Measurements from ENCODE around the gene STIP1.

The STIP1 gene

GRCh38 chr11:64224891-64225607, 39.1 kb downstream of the STIP1 start:
- DNase-seq: no peak

DNA sequence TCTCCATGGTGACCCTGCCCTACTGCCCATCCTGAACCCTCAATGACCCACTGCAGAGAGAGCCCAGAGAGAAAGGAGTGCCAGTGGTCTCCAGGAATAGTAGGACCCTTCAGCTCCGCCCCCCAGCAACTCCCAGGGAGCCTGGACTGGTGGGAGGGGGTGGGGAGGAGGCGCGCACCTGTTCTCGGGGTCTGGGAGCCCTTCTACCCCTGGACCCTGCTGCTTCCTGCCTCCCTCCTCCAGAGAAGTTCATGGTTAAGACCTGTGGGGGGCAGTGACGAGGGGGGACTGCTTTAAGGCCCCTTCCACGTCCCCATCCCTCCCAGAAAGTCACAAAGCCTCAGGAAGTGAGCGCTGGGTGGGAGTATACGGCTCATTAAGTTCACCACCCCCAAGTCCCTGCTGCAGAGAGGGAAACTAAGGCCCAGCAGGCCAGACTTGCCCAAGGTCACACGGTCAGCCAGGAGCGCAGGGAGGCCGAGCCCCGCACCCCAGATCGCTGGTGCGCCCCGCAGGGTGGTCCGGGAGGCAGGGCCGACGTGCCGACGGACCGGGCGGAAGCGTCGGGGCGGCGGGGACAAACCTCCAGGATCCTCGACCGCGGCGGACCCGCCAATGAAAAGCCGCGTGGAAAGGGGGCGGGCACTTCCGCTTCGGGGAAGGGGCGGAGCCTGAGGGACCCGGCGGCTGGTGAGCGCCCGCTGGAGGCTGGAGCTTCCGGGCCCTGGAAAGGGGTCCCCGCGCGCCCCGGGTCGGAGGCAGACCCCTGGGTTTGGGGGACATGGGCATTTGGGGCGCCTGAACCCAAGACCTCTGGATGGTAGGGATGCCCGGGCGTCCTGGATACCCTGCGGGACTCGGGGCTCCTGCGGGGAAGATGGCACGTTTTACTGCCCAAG, 39.9 kb downstream of the STIP1 start, which contains the start of the genes NUDT22 and TRPT1:
Gene NUDT22, plus strand, starts transcription at position 667 of the 899 bp plus-strand sequence. CDS start 379 bp downstream, outside the sequence.
Gene TRPT1, minus strand, starts transcription at position 579 of the 899 bp plus-strand sequence. Its CDS starts 326 bp downstream, at position 253.
- peak; percentile 58 for DNase-seq

DNA sequence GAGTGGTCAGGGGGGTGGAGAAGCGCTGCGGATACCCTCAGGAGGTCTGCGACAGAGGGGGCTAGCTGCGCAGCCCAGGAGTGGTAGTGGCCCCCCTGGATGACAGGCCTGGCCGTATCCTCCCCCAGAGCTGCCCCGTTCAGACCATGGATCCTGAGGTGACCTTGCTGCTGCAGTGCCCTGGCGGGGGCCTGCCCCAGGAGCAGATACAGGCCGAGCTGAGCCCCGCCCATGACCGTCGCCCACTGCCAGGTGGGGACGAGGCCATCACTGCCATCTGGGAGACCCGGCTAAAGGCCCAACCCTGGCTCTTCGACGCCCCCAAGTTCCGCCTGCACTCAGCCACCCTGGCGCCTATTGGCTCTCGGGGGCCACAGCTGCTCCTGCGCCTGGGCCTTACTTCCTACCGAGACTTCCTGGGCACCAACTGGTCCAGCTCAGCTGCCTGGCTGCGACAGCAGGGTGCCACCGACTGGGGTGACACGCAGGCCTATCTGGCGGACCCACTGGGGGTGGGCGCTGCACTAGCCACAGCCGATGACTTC, 40.6 kb downstream of the STIP1 start:
- DNase-seq: no peak

DNA sequence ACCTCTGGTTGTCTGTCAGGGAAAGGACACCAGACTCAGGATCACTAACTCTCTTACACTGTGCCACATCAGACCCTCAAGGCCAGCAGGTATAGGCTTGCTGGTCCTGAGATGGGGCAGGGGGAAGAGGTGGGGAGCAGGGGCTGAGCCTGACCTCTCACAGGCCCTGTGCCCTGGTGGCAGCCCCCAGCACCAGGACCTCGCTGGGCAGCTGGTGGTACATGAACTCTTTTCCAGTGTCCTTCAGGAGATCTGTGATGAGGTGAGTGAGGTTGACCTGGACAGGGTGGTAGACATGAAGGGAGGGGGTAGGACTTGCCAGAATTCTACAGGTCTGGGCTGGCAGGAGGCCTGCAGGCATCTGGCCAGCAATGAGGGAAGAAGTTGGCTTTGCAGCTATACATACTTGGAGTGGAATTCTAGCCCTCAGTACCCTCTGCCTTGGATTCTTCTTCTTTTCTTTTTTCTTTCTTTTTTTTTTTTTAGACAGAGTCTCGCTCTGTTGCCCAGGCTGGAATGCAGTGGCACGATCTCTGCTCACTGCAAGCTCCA, 41.5 kb downstream of the STIP1 start:
- no peak for DNase-seq

DNA sequence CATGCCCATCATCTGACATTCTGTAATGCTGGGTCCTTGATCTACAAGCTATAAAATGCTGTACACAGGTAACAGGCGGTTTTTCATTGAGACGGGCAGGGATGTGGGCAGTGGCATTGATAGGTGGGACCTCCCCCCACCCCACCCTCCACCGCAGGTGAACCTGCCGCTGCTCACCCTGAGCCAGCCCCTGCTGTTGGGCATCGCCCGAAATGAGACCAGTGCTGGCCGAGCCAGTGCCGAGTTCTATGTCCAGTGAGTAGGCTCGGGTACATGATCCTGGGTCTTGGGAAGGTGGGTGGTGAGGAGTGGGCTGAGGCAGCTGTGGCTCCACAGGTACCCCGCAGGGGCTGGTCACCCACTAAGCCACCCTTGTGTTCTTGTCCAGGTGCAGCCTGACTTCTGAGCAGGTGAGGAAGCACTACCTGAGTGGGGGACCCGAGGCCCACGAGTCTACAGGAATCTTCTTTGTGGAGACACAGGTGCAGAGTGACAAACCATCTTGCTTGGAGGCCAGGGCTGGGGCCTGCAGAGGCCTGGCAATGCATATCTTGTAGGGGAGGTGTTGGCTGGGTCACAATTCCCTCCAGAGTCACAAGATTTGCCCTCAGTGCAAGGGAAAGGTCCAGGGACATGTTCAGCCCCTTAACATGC, 43.2 kb downstream of the STIP1 start:
- DNase-seq: no peak

DNA sequence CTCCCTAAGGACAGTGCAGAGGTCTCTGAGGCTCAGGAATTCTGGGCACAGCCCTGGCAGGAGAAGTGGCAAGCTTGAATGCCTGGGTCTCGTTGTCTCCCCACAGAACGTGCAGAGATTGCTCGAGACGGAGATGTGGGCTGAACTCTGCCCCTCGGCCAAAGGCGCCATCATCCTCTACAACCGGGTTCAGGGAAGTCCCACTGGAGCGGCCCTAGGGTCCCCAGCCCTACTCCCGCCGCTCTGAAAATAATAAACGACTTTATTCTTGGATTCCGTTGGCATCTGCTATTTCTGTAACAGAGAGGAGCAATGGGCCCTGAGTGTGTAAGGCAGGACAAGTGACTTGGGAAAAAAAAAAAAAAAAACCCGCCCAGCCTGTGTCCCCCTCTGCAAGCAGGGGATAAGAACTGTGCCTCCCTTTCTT, 43.8 kb downstream of the STIP1 start:
- DNase-seq: no peak

DNA sequence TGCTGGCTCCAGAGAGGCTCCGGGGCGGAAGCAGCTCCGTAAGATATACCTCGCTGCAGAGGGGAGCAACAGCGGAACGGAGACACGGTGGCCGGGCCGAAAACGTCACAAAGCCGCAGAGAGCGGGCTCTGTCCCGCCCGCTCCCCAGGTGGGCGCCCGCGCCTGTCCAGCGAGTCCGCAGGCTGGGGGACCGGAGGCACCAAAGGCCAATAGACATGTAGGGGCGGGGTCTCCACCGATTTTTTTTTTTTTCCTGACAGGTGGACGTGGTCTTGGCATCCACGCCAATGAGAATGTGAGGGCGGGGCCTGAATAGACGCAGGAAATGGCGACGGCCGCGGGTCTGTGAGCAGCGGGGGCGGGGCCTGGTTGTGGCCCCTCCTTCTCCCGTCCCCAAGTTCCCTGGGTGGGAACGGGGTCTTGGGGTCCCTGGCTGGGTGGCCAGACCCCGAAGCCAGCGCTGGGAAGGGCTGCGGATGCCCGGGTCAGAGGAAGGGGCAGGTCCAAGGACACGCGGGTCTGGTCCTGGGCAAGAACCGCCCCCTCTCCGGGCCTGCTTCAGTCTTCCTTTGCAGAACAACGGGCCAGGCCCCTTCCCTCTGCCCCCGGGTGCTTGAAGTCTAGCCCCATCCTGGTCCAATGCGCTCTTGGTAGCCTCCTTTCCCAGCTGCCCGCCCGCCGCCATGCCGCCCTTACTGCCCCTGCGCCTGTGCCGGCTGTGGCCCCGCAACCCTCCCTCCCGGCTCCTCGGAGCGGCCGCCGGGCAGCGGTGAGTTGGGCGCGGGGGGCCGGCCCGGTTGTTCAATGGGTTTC, 44.4 kb downstream of the STIP1 start, which contains the start of gene DNAJC4:
Gene DNAJC4, plus strand, starts transcription at position 378 of the 814 bp plus-strand sequence. Its CDS starts 307 bp downstream, at position 685.
- peak; percentile 27 for DNase-seq

GRCh38 chr11:64230985-64231365, 45.0 kb downstream of the STIP1 start:
- no peak for DNase-seq

- DNase-seq: no peak
Observed at GRCh38 chr11:64231546-64231945, 45.6 kb downstream of the STIP1 start.

- DNase-seq: no peak
Observed at GRCh38 chr11:64232182-64232966, 46.4 kb downstream of the STIP1 start.

- DNase-seq: no peak
Observed at GRCh38 chr11:64232967-64233315, 47.0 kb downstream of the STIP1 start.

GRCh38 chr11:64233913-64234586, 48.1 kb downstream of the STIP1 start, which contains the start of gene VEGFB:
VEGFB (plus strand) TSS chr11:64234584; CDS start chr11:64234834, 250 bp downstream.
- DNase-seq: no peak

DNA sequence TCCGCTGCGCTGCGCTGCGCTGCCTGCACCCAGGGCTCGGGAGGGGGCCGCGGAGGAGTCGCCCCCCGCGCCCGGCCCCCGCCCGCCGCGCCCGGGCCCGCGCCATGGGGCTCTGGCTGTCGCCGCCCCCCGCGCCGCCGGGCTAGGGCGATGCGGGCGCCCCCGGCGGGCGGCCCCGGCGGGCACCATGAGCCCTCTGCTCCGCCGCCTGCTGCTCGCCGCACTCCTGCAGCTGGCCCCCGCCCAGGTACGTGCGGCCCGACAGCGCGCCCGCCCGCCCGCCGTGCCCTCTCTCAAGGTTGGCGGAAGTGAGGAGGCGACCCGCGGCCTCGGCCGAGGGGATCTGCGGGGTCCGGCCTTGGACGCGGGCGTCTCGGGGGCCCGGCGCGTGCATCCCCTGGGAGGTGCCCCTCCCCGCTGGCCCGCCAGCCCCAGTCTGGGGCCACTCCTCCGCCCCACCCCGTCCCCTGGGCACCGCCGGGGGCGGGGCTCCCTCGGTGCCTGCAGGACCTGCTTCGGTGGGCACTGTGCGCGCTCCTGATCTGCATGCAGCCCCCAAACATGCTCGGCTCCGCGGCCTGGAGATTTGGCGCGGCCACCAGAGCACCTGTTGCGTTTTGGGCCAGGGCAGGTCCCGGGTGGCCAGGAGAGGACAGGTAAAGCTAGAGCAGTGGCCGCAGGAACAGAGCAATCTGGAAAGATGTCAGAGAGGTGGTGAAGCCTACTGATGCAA, 48.8 kb downstream of the STIP1 start:
- DNase-seq: no peak

DNA sequence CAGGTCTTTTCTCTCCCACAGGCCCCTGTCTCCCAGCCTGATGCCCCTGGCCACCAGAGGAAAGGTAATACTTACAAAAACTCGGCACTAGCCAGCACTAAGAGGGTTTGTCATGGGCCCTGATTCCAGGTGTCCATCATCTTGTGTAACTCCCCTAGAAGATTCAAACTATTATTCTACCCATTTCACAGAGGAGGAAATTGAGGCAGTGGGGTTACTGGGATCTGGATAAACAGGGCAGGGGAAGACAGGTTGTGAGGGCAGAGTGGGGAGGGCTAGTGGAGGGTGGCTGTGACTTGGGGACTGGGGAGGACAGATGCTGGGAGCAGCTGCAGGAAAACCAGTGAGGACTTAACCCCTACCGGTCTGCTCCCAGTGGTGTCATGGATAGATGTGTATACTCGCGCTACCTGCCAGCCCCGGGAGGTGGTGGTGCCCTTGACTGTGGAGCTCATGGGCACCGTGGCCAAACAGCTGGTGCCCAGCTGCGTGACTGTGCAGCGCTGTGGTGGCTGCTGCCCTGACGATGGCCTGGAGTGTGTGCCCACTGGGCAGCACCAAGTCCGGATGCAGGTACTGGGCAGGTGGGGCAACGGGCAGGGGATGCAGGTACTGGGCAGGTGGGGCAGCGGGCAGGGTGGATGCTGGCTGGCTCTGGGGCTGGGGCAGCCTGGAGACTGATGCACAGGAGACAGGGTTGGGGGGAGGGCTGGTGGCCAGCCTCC, 49.6 kb downstream of the STIP1 start:
- DNase-seq: no peak

DNA sequence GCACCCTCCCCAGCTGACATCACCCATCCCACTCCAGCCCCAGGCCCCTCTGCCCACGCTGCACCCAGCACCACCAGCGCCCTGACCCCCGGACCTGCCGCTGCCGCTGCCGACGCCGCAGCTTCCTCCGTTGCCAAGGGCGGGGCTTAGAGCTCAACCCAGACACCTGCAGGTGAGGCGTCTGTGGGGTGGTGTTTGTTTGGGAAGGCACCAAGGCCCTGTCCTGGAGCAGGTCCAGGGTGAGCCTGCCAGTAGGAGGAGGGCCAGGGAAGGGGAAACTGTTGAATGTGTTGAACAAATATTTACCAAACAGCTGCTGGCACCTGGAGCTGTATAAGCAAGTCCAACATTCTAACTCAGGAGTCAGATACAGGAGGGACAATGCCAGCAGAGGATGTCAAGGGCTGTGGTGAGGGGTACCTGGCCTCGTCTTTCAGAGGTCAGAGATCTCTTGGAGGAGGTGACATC, 51.5 kb downstream of the STIP1 start:
- no peak for DNase-seq

DNA sequence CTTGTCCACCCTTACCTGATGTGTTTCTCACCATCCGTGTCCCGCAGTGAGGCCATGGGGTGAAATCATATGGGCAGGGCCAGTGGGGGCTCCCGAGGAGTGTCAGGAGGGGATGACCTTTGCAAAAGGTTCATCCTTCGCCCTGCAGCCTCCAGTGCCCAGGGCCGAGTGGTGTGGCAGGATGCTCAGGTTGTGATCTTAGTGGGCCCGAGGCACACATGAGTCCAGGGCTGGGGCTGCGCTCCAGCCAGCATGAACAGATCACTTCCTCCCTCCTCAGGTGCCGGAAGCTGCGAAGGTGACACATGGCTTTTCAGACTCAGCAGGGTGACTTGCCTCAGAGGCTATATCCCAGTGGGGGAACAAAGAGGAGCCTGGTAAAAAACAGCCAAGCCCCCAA, 52.1 kb downstream of the STIP1 start:
- no peak for DNase-seq

- DNase-seq: no peak
Observed at GRCh38 chr11:64238999-64239398, 53.0 kb downstream of the STIP1 start.

DNA sequence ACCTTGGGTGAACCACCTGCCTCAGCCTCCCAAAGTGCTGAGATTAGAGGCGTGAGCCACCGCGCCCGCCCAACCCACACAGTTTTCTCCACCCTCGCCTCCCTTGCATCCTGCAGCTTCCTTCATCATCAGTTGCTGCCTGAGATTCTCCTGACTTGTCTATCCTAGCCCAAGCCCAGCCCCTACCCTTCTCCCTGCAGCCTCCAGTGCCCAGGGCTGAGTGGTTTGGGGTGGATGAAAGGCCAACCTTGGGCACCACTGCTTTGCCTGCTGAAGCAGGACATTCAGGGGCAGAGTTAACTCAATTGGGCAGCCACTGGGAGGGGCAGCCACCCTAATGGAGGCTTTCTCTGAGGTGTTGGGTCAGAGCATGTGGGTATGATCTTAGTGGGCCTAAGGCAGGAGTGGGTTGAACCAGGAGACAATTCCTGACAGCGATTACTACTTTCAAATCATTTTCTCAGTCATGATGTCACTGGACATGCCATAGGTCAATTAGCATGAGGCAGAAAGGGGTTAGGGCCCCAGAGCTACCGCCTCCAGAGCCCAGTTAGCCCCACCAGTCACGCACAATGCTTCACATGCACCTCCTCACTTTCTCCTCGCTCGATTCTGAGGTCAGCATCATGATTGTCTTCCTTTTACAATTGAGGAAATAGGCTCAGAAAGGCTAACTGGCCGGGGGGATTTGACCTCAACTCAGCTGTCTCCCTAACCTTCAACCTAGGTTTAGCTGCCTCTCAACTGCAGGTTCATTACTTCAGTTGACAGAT, 53.9 kb downstream of the STIP1 start:
- DNase-seq: no peak

Data from GOT3 (cell line).